ENCODE data around the gene TREML4. TPM values are rescaled to one million over a fixed set of nuclear protein-coding genes. Genes with fewer than 3 reads are reported as not detected.

TREML4 gene
- total RNA-seq, 1 donor from 2014 or later = not detected

DNA sequence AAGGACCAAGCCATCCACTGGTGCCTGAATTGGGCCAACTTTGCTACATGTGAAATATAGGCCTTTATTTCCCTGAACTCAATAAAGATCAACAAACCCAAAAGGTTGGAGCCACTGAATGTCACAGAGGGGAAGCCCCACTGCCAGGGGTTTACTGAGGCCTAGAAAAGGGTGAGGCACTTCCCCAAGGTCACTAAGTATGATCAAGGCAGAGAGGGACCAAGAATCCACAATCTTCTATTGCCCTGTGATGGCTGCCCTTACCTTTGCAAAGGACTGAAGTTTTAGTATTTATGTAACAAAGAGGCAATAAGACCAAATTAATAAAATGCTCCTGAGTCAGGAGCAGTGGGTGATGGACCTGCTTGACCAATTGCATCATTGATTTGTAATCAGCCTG is 40.3 kb downstream of the TREML4 start:
- Mint-ChIP-seq H3K4me1 (ENCODE audit: low read depth, unreplicated experiment) (no peaks in the 10 kb centered on the region), H3K4me3 (ENCODE audit: unreplicated experiment) (no peak overlapping the region), H3K27me3 (ENCODE audit: low read depth, unreplicated experiment) (peaks cover 19% of the 10 kb centered on the region), H3K36me3 (ENCODE audit: low read depth, unreplicated experiment) (no peaks in the 10 kb centered on the region), H3K9me3 (ENCODE audit: unreplicated experiment) (no peaks in the 10 kb centered on the region), H3K27ac (ENCODE audit: unreplicated experiment) (no peak overlapping the region)
- Histone ChIP-seq H3K4me2 (ENCODE audit: low read length) (no peak overlapping the region), H4K20me1 (ENCODE audit: insufficient read depth, low read length) (no peaks in the 10 kb centered on the region), H3K9me3 (ENCODE audit: insufficient read depth, low read depth, low read length) (no peaks in the 10 kb centered on the region), H3K27me3 (ENCODE audit: insufficient read depth, low read length) (no peaks in the 10 kb centered on the region), H3K4me1 (ENCODE audit: insufficient read depth, low read length) (no peaks in the 10 kb centered on the region), H3K4me3 (ENCODE audit: insufficient read depth, low read depth, low read length) (no peak overlapping the region), H3K36me3 (ENCODE audit: insufficient read depth, low read length) (no peaks in the 10 kb centered on the region), H3K79me2 (ENCODE audit: insufficient read depth, low read length) (no peaks in the 10 kb centered on the region), H3K27ac (ENCODE audit: low read depth, low read length) (no peak overlapping the region), H2AFZ (ENCODE audit: low read depth, low read length) (no peak overlapping the region), H3K9ac (ENCODE audit: low read length) (no peak overlapping the region)
- no peak for FAIRE-seq
- DNase-seq (ENCODE audit: low read depth) = no peak
- no peak for TF ChIP-seq EZH2 (IDR thresholded peaks at IDR 0.05; ENCODE audit: insufficient read depth, low read length)
- TF ChIP-seq, protein P1, sequence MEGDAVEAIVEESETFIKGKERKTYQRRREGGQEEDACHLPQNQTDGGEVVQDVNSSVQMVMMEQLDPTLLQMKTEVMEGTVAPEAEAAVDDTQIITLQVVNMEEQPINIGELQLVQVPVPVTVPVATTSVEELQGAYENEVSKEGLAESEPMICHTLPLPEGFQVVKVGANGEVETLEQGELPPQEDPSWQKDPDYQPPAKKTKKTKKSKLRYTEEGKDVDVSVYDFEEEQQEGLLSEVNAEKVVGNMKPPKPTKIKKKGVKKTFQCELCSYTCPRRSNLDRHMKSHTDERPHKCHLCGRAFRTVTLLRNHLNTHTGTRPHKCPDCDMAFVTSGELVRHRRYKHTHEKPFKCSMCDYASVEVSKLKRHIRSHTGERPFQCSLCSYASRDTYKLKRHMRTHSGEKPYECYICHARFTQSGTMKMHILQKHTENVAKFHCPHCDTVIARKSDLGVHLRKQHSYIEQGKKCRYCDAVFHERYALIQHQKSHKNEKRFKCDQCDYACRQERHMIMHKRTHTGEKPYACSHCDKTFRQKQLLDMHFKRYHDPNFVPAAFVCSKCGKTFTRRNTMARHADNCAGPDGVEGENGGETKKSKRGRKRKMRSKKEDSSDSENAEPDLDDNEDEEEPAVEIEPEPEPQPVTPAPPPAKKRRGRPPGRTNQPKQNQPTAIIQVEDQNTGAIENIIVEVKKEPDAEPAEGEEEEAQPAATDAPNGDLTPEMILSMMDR (IDR thresholded peaks at IDR 0.05; ENCODE audit: insufficient read depth, low read depth, low read length) = no peak

DNA sequence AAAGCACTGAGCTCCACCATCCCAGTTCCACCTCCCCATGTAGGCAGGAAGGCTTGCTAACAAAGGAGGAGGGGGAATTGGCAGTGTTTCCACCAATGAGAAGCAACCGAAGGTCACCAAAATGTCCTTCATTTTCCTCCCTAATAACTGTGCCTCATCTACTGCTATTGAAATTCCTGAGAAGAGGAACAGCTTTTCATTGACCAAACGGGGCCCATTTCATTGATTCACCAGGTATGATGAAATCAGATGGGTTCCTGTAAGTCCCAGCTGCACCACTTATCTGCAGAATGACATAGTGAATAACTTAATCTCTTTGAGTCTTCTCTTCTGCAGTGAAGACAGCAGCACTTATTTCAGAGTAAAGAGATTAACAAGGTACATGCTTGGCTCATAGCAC is 41.0 kb downstream of the TREML4 start:
- Histone ChIP-seq H3K4me1 (ENCODE audit: insufficient read depth, low read length) (no peaks in the 10 kb centered on the region), H4K20me1 (ENCODE audit: insufficient read depth, low read length) (no peaks in the 10 kb centered on the region), H3K36me3 (ENCODE audit: insufficient read depth, low read length) (no peaks in the 10 kb centered on the region), H3K79me2 (ENCODE audit: insufficient read depth, low read length) (no peaks in the 10 kb centered on the region), H3K9ac (ENCODE audit: low read length) (no peak overlapping the region), H3K9me3 (ENCODE audit: insufficient read depth, low read depth, low read length) (no peaks in the 10 kb centered on the region), H3K4me3 (ENCODE audit: insufficient read depth, low read depth, low read length) (no peak overlapping the region), H2AFZ (ENCODE audit: low read depth, low read length) (no peak overlapping the region), H3K27me3 (ENCODE audit: insufficient read depth, low read length) (no peaks in the 10 kb centered on the region), H3K27ac (ENCODE audit: low read depth, low read length) (no peak overlapping the region), H3K4me2 (ENCODE audit: low read length) (no peak overlapping the region)
- Mint-ChIP-seq H3K9me3 (ENCODE audit: unreplicated experiment) (no peaks in the 10 kb centered on the region), H3K36me3 (ENCODE audit: low read depth, unreplicated experiment) (no peaks in the 10 kb centered on the region), H3K27ac (ENCODE audit: unreplicated experiment) (no peak overlapping the region), H3K4me3 (ENCODE audit: unreplicated experiment) (no peak overlapping the region), H3K27me3 (ENCODE audit: low read depth, unreplicated experiment) (peaks cover 22% of the 10 kb centered on the region), H3K4me1 (ENCODE audit: low read depth, unreplicated experiment) (no peaks in the 10 kb centered on the region)
- TF ChIP-seq, protein P1 (IDR thresholded peaks at IDR 0.05; ENCODE audit: insufficient read depth, low read depth, low read length) = no peak
- no peak for TF ChIP-seq EZH2 (IDR thresholded peaks at IDR 0.05; ENCODE audit: insufficient read depth, low read length)
- DNase-seq (ENCODE audit: low read depth) = no peak
- no peak for FAIRE-seq

DNA sequence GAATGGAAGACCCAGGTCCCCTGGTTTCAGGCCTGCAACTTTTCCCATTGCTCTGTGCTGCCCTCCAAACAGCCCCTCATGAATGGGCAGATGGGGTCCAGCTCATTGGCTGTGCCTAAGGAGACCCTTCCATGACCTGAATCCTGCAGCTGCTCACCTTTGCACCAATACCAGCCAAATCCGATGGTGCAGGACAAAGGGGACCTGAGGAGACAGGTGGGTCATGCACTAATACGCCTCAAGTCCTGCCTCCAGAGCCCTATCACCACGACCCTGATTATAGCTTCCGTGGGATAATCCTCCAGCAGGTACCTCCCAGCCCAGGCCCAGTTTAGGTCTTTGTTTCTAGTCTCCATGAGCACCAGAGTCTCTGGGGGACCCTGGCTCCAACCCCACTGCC is 41.6 kb downstream of the TREML4 start:
- Mint-ChIP-seq H3K36me3 (ENCODE audit: low read depth, unreplicated experiment) (no peaks in the 10 kb centered on the region), H3K9me3 (ENCODE audit: unreplicated experiment) (no peaks in the 10 kb centered on the region), H3K4me3 (ENCODE audit: unreplicated experiment) (no peak overlapping the region), H3K27me3 (ENCODE audit: low read depth, unreplicated experiment) (peaks cover 27% of the 10 kb centered on the region), H3K27ac (ENCODE audit: unreplicated experiment) (no peak overlapping the region), H3K4me1 (ENCODE audit: low read depth, unreplicated experiment) (no peaks in the 10 kb centered on the region)
- H4K20me1 ChIP-seq (ENCODE audit: insufficient read depth, low read length) = no peaks in the 10 kb centered on the region
- no peaks in the 10 kb centered on the region for H3K4me1 ChIP-seq (ENCODE audit: insufficient read depth, low read length)
- no peaks in the 10 kb centered on the region for H3K9me3 ChIP-seq (ENCODE audit: insufficient read depth, low read depth, low read length)
- H3K9ac ChIP-seq (ENCODE audit: low read length) = no peak overlapping the region
- H3K27me3 ChIP-seq (ENCODE audit: insufficient read depth, low read length) = no peaks in the 10 kb centered on the region
- H3K79me2 ChIP-seq (ENCODE audit: insufficient read depth, low read length) = no peaks in the 10 kb centered on the region
- H3K27ac ChIP-seq (ENCODE audit: low read depth, low read length) = no peak overlapping the region
- no peak overlapping the region for H3K4me2 ChIP-seq (ENCODE audit: low read length)
- TF ChIP-seq, protein P1 (IDR thresholded peaks at IDR 0.05; ENCODE audit: insufficient read depth, low read depth, low read length) = no peak
- TF ChIP-seq EZH2 (IDR thresholded peaks at IDR 0.05; ENCODE audit: insufficient read depth, low read length) = no peak
- FAIRE-seq (no peak), DNase-seq (ENCODE audit: low read depth) (no peak)
- no peak overlapping the region for H3K4me3 ChIP-seq (ENCODE audit: insufficient read depth, low read depth, low read length)
- no peak overlapping the region for H2AFZ ChIP-seq (ENCODE audit: low read depth, low read length)
- H3K36me3 ChIP-seq (ENCODE audit: insufficient read depth, low read length) = no peaks in the 10 kb centered on the region
